H9 (cell line): ENCODE data around the gene TLE4. TPM values are rescaled to one million over a fixed set of nuclear protein-coding genes. Genes with fewer than 3 reads are reported as not detected.

ENCODE experiments used
- DNase-seq: peaks from one replicate; pipeline ENCODE4 v3.0.0-alpha.2; 2017
- H2AFZ ChIP-seq: one replicate; pipeline ENCODE4 v1.6.1; 2013; ENCODE audit warnings: mild to moderate bottlenecking, low read length, control low read depth, moderate library complexity
- H2AK5ac ChIP-seq: 2 replicates; pipeline ENCODE4 v1.6.1; 2013; ENCODE audit warnings: low read length, control low read depth, mixed read lengths; ENCODE audit not compliant: insufficient read length
- H2BK120ac ChIP-seq: one replicate; pipeline ENCODE4 v1.6.1; 2013; ENCODE audit warnings: low read depth, mild to moderate bottlenecking, low read length, control low read depth, inconsistent platforms; ENCODE audit not compliant: poor library complexity, severe bottlenecking
- H2BK12ac ChIP-seq: 2 replicates; pipeline ENCODE4 v1.6.1; 2013; ENCODE audit warnings: low read length, control low read depth, mixed read lengths, low read depth; ENCODE audit not compliant: insufficient read length
- H2BK15ac ChIP-seq: 2 replicates; pipeline ENCODE4 v1.6.1; 2013; ENCODE audit warnings: low read depth, low read length, control low read depth
- H2BK20ac ChIP-seq: one replicate; pipeline ENCODE4 v1.6.1; 2013; ENCODE audit warnings: low read depth, mild to moderate bottlenecking, low read length, control low read depth, inconsistent platforms; ENCODE audit not compliant: poor library complexity, severe bottlenecking
- H2BK5ac ChIP-seq: 2 replicates; pipeline ENCODE4 v1.6.1; 2013; ENCODE audit warnings: low read length, control low read depth, mixed read lengths; ENCODE audit not compliant: insufficient read length
- H3K14ac ChIP-seq: 2 replicates; pipeline ENCODE4 v1.6.1; 2013; ENCODE audit warnings: low read length, control low read depth; ENCODE audit not compliant: insufficient read depth
- H3K18ac ChIP-seq: 2 replicates; pipeline ENCODE4 v1.6.1; 2013; ENCODE audit warnings: low read depth, mild to moderate bottlenecking, mixed read lengths, low read length, control low read depth; ENCODE audit not compliant: insufficient read length
- H3K23ac ChIP-seq: 2 replicates; pipeline ENCODE4 v1.6.1; 2013; ENCODE audit warnings: low read length, control low read depth, mixed read lengths, low read depth; ENCODE audit not compliant: insufficient read length
- H3K23me2 ChIP-seq: 2 replicates; pipeline ENCODE4 v1.6.1; 2013; ENCODE audit warnings: low read depth, mild to moderate bottlenecking, mixed read lengths, low read length, control low read depth; ENCODE audit not compliant: insufficient read length, poor library complexity, severe bottlenecking
- H3K27ac ChIP-seq: 2 replicates; pipeline ENCODE4 v1.5.1; 2013; ENCODE audit warnings: low read length, control low read depth, mixed read lengths, low read depth; ENCODE audit not compliant: insufficient read length
- H3K27me3 ChIP-seq: 2 replicates; pipeline ENCODE4 v1.6.1; 2013; ENCODE audit warnings: low read length, control low read depth, inconsistent platforms; ENCODE audit not compliant: insufficient read depth
- H3K4ac ChIP-seq: 2 replicates; pipeline ENCODE4 v1.6.1; 2013; ENCODE audit warnings: low read depth, mild to moderate bottlenecking, control low read depth, inconsistent platforms, low read length, moderate library complexity
- H3K4me1 ChIP-seq: 2 replicates; pipeline ENCODE4 v1.6.1; 2013; ENCODE audit warnings: low read length, control low read depth, inconsistent platforms; ENCODE audit not compliant: insufficient read depth
- H3K4me2 ChIP-seq: 2 replicates; pipeline ENCODE4 v1.6.1; 2013; ENCODE audit warnings: low read length, control low read depth, mixed read lengths; ENCODE audit not compliant: insufficient read length, insufficient read depth
- H3K56ac ChIP-seq: 2 replicates; pipeline ENCODE4 v1.6.1; 2013; ENCODE audit warnings: low read depth, mild to moderate bottlenecking, mixed read lengths, low read length, control low read depth; ENCODE audit not compliant: insufficient read length
- H3K79me1 ChIP-seq: 2 replicates; pipeline ENCODE4 v1.6.1; 2013; ENCODE audit warnings: low read depth, mild to moderate bottlenecking, moderate library complexity, low read length, control low read depth, inconsistent platforms; ENCODE audit not compliant: insufficient read depth, poor library complexity, severe bottlenecking
- H3K79me2 ChIP-seq: 2 replicates; pipeline ENCODE4 v1.6.1; 2013; ENCODE audit warnings: low read length, control low read depth, inconsistent platforms; ENCODE audit not compliant: insufficient read depth
- H3K9ac ChIP-seq: 2 replicates; pipeline ENCODE4 v1.6.1; 2013; ENCODE audit warnings: low read length, control low read depth, mixed read lengths; ENCODE audit not compliant: insufficient read length; ENCODE audit errors: extremely low read depth
- H3K9me3 ChIP-seq: one replicate; pipeline ENCODE4 v1.6.1; 2013; ENCODE audit warnings: low read depth, low read length, inconsistent platforms; ENCODE audit not compliant: control insufficient read depth
- H3T11ph ChIP-seq: one replicate; pipeline ENCODE4 v1.6.1; 2013; ENCODE audit warnings: mild to moderate bottlenecking, low read length, control low read depth, inconsistent platforms
- H4K20me1 ChIP-seq: one replicate; pipeline ENCODE4 v1.6.1; 2013; ENCODE audit not compliant: control insufficient read depth, insufficient read length, insufficient read depth
- H4K5ac ChIP-seq: 2 replicates; pipeline ENCODE4 v1.6.1; 2013; ENCODE audit warnings: low read depth, mild to moderate bottlenecking, mixed read lengths, low read length, control low read depth; ENCODE audit not compliant: insufficient read length
- H4K8ac ChIP-seq: replicated peaks from 2 replicates; pipeline ENCODE4 v1.6.1; 2013; ENCODE audit warnings: low read length, control low read depth, mixed read lengths, low read depth; ENCODE audit not compliant: insufficient read length
- H4K91ac ChIP-seq: 2 replicates; pipeline ENCODE4 v1.6.1; 2013; ENCODE audit warnings: low read depth, mild to moderate bottlenecking, moderate library complexity, mixed read lengths, low read length, control low read depth; ENCODE audit not compliant: insufficient read length
- H3K27ac Mint-ChIP-seq, 3 experiments: 2 replicates in 2 of 3; 3 replicates in 1 of 3; pipeline ENCODE4 v1.8.0; 2020 to 2021; ENCODE audit warnings: mixed read lengths in 3 of 3, mild to moderate bottlenecking in 1 of 3, moderate library complexity in 1 of 3
- H3K27me3 Mint-ChIP-seq: 2 replicates; pipeline ENCODE4 v1.8.0; 2021; ENCODE audit warnings: low read depth, mild to moderate bottlenecking, moderate library complexity, mixed read lengths
- H3K36me3 Mint-ChIP-seq, 3 experiments: 2 replicates in 2 of 3; 3 replicates in 1 of 3; pipeline ENCODE4 v1.8.0; 2020 to 2021; ENCODE audit warnings: low read depth in 3 of 3, mixed read lengths in 3 of 3; ENCODE audit not compliant: insufficient read depth in 1 of 3
- H3K4me1 Mint-ChIP-seq, 2 experiments: 2 replicates each; pipeline ENCODE4 v1.8.0; 2020; ENCODE audit warnings: mixed read lengths in 2 of 2
- H3K4me3 Mint-ChIP-seq, 2 experiments: 2 replicates in 1 of 2; 3 replicates in 1 of 2; pipeline ENCODE4 v1.8.0; 2020 to 2021; ENCODE audit warnings: mild to moderate bottlenecking in 2 of 2, mixed read lengths in 2 of 2, moderate library complexity in 1 of 2
- H3K9me3 Mint-ChIP-seq, 2 experiments: 2 replicates in 1 of 2; 3 replicates in 1 of 2; pipeline ENCODE4 v1.8.0; 2020; ENCODE audit warnings: mild to moderate bottlenecking in 2 of 2, mixed read lengths in 2 of 2, moderate library complexity in 1 of 2
- CTCF ChIP-seq: fragments of 200-600 bp; sonication (generic); conservative IDR thresholded peaks from 3 replicates; pipeline ENCODE4 v1.8.0; 2021; ENCODE audit warnings: antibody characterized with exemption, mild to moderate bottlenecking
- WGBS: extraction: QIAGEN DNeasy Blood & Tissue Kit; methylation state at CpG from one replicate; pipeline ENCODE4 v1.1.7; 2013; ENCODE audit warnings: missing lambda C conversion rate, low lambda C conversion rate, mixed read lengths; ENCODE audit not compliant: insufficient read length; ENCODE audit errors: extremely low coverage; 5-methylcytosine and 5-hydroxymethylcytosine counted together
- total RNA-seq: library from RNA; stranded (reverse); gene quantifications from 2 replicates; pipeline ENCODE4 v1.2.1, GENCODE V29; 2021

Gene TLE4
- total RNA-seq, 1 experiment from 2014 or later: 35.1 TPM

GRCh38 chr9:79762070-79762469 lies 190.3 kb downstream of the TLE4 start:
- H4K5ac ChIP-seq: no peak overlapping the region
- H3K4me3 Mint-ChIP-seq: no peak overlapping the region
- H3K4me1 ChIP-seq: no peaks in the 10 kb centered on the region
- H4K91ac ChIP-seq: no peak overlapping the region
- H2BK15ac ChIP-seq: no peak overlapping the region
- H2AK5ac ChIP-seq: no peak overlapping the region
- no peak overlapping the region for H3K9ac ChIP-seq
- no peak overlapping the region for H2BK20ac ChIP-seq
- H3K4me1 Mint-ChIP-seq: peaks cover 0 to 5% of the 10 kb centered on the region in 2 experiments; a peak in 2 of 4 replicates
- H3K27me3 ChIP-seq: no peaks in the 10 kb centered on the region
- H3K9me3 ChIP-seq: no peaks in the 10 kb centered on the region
- no peak overlapping the region for H3K23ac ChIP-seq
- TF ChIP-seq CTCF: no peak
- peaks cover 3% of the 10 kb centered on the region in 2 experiments; a peak in 2 of 5 replicates for H3K9me3 Mint-ChIP-seq
- no peak overlapping the region for H2AFZ ChIP-seq
- no CpG with 5 or more reads among the region's 6 CpGs for WGBS
- no peak overlapping the region for H3T11ph ChIP-seq
- no peak overlapping the region for H3K56ac ChIP-seq
- no peaks in the 10 kb centered on the region; a peak in 1 of 7 replicates for H3K36me3 Mint-ChIP-seq
- H3K14ac ChIP-seq: no peak overlapping the region
- no peak overlapping the region for H4K8ac ChIP-seq
- no peaks in the 10 kb centered on the region for H3K23me2 ChIP-seq
- H2BK12ac ChIP-seq: no peak overlapping the region
- no peak overlapping the region for H3K18ac ChIP-seq
- H3K79me2 ChIP-seq: no peaks in the 10 kb centered on the region
- no peak overlapping the region for H3K27ac ChIP-seq
- no peaks in the 10 kb centered on the region for H4K20me1 ChIP-seq
- H3K27ac Mint-ChIP-seq: no peak overlapping the region
- H3K79me1 ChIP-seq: no peaks in the 10 kb centered on the region
- no peak overlapping the region for H3K4ac ChIP-seq
- no peak for DNase-seq
- H3K4me2 ChIP-seq: no peak overlapping the region
- H3K27me3 Mint-ChIP-seq: peaks cover 3% of the 10 kb centered on the region
- H2BK120ac ChIP-seq: no peak overlapping the region
- no peak overlapping the region for H2BK5ac ChIP-seq
